ENCODE results near the gene ARPP19.

ARPP19 gene

DNA sequence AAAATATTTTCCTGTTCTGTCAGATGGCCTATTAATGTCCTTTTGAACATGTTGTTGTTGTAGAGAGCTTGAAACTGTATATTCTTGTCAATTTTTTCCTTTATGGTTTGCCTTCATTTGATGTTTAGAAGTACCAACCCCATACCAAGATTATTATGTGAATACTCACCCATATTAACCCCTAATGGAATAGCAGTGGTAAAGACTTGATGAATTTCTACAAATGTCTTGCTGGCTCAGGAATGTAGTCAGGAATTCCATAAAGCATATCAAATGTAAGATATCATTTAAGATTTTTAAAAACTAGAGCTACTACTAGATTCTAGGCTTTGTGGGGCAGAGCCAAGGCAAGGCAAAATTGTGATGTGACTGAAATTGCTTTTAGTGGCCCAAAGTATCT, 70.1 kb downstream of the ARPP19 start:
- Histone ChIP-seq H3K9ac (no peak overlapping the region), H3K27me3 (ENCODE audit: control insufficient read depth, insufficient read depth, low read length) (no peaks in the 10 kb centered on the region), H3K4me2 (ENCODE audit: low read length) (no peak overlapping the region), H3K36me3 (ENCODE audit: control insufficient read depth, insufficient read depth, low read length) (no peaks in the 10 kb centered on the region), H3K27ac (no peak overlapping the region), H3K9me3 (ENCODE audit: control insufficient read depth, low read length) (no peaks in the 10 kb centered on the region), H3K79me2 (no peaks in the 10 kb centered on the region), H2AFZ (no peak overlapping the region), H3K4me1 (no peaks in the 10 kb centered on the region), H3K4me3 (ENCODE audit: low read depth, low read length) (no peak overlapping the region)
- TF ChIP-seq, protein P1, sequence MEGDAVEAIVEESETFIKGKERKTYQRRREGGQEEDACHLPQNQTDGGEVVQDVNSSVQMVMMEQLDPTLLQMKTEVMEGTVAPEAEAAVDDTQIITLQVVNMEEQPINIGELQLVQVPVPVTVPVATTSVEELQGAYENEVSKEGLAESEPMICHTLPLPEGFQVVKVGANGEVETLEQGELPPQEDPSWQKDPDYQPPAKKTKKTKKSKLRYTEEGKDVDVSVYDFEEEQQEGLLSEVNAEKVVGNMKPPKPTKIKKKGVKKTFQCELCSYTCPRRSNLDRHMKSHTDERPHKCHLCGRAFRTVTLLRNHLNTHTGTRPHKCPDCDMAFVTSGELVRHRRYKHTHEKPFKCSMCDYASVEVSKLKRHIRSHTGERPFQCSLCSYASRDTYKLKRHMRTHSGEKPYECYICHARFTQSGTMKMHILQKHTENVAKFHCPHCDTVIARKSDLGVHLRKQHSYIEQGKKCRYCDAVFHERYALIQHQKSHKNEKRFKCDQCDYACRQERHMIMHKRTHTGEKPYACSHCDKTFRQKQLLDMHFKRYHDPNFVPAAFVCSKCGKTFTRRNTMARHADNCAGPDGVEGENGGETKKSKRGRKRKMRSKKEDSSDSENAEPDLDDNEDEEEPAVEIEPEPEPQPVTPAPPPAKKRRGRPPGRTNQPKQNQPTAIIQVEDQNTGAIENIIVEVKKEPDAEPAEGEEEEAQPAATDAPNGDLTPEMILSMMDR (IDR thresholded peaks at IDR 0.05), result no peak

Measured in parathyroid adenoma (tissue), 2 donors.